Fibroblast of skin of back (primary cell): Measurements from ENCODE around the gene ERLIN1.
"Not testable (repeated sequence)": the region's sequence is repeated elsewhere in the genome, so short reads cannot be mapped to it uniquely, and the experiment has no call there.

ENCODE experiments used
- DNase-seq: peaks from one replicate; pipeline ENCODE4 v3.0.0-alpha.2; 2013

ERLIN1 gene

DNA sequence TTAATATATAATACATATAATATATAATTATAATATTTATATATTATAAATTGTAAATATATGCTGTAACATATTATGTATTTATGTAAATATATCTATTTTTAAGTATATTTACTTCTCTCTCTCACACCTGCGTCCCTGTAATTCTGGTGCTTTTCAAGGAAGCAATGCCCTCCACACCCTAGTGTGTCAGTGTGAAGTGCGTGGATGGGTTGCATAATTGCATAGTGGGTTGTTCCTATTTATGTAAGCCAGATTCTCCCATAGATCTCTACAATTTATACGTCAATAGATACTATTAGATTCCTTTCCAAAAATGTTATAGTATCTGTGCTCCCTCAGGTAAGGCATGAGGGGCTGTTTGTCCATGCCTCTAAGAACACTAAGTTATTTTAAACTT, 54.3 kb downstream of the ERLIN1 start:
- DNase-seq, result no peak

DNA sequence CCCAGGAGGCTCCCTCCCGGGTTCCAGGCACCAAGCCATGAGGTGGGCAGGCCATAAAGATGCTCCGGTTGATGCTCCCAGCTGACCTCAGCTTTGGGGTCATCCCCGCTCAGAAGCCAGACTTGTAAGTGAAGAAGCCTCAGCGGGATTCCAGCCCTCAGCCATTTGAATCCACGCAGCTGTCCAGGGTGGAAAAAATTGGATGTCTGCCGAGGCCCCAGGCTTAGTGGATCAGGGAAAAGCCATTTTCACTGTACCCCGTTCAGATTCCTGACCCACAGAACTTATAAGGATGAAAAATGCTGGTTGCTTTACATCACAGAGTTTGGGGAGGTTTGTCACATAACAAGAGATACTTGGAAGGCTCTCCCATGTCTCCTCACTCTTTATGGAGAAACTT, 55.0 kb downstream of the ERLIN1 start:
- no peak for DNase-seq

DNA sequence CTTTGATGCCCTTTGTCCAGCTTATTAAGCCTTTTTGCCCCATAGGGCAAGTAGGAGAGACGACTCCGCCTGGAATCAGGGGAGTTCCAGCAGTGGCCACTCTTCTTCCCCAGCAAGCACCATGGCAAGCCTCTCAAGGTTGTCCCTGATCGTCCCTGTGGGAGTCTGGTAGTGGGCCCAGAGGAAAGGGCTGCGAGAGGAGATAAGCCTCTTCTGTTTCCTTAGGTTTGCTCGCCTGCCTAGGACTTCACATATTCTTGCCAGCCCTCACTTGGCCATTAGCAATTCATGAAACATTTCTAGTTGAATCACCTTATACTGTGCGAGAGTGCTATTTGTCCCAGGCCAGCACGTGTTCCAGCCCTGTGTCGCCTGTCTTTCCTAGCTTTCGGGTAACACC, 56.4 kb downstream of the ERLIN1 start:
- DNase-seq, result no peak

DNA sequence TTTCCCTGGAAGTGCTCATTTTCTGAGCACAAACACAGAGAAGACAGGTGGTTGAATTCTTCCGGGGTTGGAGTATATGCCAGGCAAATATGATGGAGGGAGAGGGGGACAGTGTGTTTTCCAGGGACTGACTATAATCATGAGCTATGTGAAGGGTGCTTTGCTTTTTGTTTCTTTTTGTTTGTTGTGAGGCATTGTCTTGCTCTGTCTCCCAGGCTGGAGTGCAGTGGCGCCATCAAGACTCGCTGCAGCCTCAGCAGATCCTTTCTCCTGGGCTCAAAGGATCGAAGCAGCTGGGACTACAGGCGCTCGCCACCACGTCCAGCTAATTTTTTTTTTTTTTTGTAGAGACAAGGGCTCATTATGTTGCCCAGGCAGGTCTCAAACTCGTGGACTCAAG, 56.9 kb downstream of the ERLIN1 start:
- no peak for DNase-seq

DNA sequence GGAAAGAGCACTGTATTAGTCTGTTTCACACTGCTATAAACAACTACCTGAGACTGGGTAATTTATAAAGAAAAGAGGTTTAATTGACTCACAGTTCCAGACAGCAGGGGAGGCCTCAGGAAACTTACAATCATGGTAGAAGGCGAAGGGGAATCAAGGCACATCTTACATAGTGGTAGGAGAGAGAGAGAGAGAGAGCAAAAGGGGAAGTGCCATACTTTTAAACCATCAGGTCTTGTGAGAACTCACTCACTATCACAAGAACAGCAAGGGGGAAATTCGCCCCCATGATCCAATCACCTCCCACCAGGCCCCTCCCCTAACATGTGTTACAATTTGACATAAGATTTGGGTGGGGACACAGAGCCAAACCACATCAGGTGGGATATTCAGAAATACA, 60.5 kb downstream of the ERLIN1 start:
- not testable (repeated sequence) for DNase-seq

DNA sequence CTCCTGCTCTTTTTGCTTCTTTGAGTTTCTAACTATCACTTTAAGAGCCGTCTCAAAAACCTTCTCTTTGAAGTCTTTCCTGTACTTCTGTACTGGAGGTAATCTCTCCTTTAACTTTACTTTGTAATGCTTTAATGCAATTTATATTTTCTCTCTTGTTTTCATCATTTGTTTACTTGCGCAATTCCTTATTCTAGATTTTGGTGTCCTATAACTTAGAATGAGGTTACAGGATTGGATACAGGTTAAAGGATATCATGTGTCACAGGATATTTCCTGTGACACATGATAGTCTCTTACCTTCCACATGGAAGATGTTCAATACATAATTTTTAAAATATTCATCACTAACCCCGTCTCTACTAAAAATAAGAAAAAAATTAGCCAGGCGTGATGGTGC, 61.7 kb downstream of the ERLIN1 start:
- no peak for DNase-seq

DNA sequence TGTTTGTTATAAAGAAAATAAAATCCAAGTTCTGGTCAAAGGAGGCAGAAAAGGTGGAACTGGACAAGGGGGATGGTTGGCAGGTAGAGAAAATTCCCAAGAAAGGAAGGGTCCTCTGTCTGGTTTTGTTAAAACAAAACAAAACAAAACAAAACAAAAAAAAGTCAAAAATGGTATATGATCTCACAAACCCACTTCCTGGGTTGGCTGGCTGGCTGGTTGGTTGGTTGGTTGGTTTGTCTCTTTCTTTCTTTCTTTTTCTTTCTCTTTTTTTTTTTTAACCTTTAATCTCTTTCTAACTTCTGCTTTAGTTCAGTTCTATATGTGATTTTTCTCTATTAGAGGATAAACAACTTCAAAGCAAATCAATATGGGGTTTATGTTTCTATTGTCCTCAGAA, 63.0 kb downstream of the ERLIN1 start:
- no peak for DNase-seq

DNA sequence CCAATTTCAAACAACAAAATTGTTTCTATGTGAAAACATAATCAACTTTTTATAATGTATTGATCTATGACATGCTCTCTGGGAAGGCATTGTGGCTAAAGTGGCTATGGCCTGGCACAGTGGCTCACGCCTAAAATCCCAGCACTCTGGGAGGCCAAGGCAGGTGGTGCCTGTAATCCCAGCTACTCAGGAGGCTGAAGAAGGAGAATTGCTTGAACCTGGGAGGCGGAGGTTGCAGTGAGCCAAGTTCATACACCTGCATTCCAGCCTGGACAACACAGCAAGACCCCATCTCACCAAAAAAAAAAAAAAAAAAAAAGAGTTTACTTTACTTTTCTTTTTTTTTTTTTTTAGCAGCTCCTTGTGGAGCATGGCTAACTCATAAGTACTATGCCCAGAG, 65.3 kb downstream of the ERLIN1 start:
- no peak for DNase-seq

DNA sequence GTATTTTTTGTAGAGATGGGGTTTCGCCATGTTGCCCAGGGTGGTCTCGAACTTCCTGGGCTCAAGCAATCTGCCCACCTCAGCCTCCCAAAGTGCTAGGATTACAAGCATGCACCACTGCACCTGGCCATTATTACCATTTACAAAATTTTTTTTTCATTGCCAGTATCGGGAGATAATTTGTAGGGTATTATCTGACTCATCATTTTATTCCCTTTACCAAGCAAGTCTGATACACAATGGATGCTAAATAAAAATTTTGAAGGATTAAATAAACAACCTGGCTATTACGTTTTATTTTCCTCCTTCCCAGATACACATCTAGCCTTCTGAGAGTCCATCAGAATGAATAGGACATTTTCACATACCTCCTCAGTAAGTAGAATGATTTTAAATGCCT, 66.1 kb downstream of the ERLIN1 start:
- DNase-seq, result no peak

DNA sequence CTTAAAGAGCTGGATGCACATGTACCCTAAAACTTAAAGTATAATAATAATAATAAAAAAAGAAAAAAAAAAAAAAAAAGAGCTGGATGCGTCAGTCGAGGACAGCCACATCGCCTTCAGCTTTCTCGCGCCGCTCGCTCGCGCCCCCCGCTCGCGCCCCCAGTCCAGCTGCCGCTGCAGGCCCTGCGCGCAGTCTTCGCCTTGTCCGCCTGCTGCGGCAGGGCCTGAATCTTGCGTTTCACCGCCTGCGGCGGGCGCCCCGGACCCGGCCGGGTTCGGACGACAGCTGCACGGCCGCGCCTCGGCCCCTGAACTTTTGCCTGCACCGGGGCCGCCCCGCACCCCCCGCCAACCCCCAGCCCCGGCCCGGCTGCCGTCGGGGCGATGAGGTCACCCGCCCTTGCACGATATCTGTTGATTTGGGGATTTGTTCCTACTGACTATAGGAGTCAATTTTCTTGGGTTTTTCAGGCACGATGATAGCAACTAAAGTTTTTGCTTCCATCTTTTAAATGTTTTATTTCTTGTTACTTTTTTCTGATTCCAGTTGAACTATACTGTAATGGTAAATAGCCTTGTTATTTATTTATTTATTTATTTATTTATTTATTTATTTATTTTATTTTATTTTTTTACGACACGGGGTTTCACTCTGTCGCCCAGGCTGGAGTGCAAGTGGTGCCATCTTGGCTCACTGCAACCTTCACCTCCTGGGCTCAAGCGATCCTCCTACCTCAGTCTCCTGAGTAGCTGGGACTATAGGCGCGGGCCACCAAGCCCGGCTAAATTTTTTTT, 70.7 kb downstream of the ERLIN1 start:
- no peak for DNase-seq

DNA sequence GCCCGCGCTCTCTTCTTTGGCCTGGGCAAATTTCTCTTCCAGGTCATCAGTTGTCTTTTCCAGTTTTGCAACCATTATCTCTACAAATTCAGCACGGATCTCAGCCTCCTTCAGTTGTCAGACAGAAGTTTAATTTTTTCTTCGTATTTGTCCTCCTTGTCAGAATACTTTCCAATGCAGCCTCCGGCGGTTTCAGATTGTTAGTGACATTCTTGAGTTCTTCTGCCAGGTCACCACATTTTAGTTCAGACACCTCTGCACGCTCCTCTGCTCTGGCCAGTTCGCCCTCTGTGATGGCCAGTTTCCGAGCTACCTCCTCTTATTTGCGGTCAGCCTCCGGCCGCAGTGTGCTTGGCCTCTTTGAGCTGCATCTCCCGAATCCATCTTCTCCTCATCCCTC, 71.4 kb downstream of the ERLIN1 start:
- DNase-seq, result no peak

DNA sequence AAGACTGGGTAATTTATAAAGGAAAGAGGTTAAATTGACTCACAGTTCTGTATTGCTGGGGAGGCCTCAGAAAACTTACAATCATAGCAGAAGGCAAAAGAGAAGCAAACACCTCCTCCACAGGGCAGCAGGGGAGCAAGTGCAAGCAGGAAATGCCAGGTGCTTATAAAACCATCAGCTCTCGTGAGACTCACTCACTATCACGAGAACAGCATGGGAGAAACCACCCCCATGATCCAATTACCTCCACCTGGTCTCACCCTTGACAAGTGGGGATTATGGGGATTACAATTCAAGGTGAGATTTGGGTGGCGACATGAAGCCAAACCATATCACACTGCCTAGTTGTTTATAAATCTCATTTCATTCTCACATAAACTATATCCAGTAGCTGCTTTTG, 76.2 kb downstream of the ERLIN1 start:
- DNase-seq, result no peak

DNA sequence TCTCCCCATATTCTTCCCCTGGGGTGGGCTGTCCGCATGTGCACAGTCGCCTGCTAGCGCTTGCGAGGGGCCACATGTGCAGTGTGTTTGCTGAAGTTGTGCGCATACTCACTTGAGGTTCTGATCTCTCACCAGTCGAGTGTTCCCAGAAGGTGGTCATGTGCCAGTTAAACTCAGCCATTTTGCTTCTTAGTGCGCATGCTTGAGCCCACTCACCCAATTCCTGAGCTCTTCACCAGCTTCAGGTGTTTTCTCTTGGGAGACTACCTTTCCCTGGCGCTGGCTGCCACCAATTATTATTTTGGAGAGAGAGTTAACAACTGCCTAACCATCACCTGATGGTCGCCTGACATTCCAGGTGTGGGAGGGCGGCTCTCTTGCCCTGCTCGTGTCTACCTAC, 79.0 kb downstream of the ERLIN1 start:
- no peak for DNase-seq

DNA sequence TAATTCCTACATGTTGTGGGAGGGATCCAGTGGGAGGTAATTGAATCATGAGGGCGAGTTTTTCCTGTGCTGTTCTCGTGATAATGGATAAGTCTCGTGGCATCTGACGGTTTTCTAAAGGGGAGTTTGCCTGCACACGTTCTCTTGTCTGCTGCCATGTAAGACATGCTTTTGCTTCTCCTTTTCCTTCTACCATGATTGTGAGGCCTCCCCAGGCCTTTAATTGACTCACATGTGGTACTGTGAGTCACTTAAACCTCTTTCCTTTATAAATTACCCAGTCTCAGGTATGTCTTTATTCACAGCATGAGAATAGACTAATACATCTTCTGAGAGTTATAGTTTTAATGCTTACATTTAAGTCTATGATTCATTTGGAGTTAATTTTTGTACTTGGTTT, 81.5 kb downstream of the ERLIN1 start:
- DNase-seq, result no peak

DNA sequence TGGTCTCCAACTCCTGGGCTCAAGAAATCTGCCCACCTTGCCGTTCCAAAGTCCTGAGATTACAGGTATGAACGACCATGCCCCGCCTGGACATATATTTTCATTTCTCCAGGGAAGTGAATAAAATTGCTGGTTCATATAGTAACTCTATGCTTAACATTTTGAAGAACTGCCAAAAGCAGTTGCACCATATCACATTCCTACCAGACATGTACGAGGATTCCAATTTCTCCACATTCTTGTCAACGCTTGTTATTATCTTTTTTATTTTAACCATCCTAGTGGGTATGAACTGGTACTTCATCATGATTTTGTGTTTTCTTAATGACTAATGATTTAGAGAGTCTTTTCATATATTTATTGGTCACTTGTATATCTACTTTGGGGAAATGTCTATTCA, 82.2 kb downstream of the ERLIN1 start:
- DNase-seq, result peak; percentile 32

DNA sequence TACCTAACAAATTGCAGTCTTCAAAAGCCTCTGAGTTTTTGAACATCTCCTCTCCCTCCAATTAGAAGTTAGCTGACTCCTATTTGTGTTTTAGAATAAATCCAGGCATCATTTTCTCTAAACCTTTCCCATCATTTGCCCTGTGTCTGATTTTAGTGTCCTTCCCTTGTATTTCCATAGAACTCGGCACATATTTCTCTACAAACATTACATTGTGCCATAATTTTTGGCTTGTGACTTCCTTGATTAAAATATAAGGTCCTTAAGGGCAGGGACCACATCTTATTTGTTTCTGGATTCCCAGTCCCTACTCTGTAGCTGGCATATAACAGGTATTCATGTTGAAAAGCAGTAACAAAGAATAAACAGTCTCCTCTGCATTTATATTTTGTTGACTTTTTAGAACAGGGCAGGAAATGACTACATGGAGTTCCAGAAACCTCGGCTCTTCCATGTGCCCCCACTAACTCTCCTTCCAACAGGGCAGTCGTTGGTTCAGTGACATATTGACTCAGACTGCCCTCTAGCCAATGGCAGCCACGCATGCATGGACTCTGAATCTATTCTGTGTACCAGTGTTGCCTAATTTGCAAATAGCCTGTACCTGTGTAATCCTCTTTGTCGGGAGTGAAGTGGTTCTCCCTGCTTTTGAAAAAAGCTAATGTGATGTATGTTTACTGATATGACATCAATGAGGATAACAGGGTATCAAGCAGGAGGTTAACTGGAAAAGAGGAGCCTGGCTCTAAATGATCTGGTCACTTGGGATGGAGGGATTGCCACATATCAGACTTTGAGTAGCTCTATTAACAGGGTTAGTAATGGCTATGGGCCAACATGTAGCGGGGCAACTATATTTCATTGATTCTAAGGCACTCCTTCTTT, 84.4 kb downstream of the ERLIN1 start:
- no peak for DNase-seq

DNA sequence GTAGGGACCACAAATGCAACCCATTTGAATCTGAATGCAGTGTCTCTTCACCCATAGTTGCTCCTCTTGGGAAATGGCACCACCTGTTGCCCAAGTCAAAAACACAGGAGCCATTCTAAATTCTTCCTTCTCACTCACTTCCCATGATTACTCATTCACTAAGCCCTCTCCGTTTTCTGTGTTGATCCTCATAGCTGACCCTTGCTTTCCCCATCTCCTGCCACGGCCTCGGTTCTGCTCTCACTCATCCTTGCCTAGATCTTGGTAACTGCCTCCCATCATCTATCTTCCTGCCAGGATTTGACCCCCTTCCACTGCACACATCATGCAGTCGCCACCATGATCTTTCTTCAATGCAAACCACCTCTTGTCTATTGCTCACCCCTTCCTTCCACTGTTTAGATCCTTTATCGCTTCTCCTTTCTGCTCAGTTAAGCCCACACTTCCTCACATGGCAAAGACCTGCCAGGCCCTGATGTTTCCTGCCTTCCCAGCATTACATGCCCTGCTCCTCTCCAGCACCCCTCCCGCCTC, 85.1 kb downstream of the ERLIN1 start:
- no peak for DNase-seq
